K562 (cell line): ENCODE data around the gene NR2F6. TPM values are rescaled to one million over a fixed set of nuclear protein-coding genes. Genes with fewer than 3 reads are reported as not detected.

Experiments
- DDX20 ChIP-seq: fragments of 450-650 bp; IDR thresholded peaks from 2 replicates; pipeline ENCODE4 v1.6.1; 2016; ENCODE audit warnings: missing genetic modification characterization, low read depth, mild to moderate bottlenecking, missing compliant biosample characterization, moderate library complexity
- FOXJ3 ChIP-seq: sonication (generic); formaldehyde crosslinking; IDR thresholded peaks from 2 replicates; pipeline ENCODE4 v1.4.0; 2020; ENCODE audit warnings: mild to moderate bottlenecking, missing genetic modification reagents
- HMG20B ChIP-seq: fragments of 250-450 bp; sonication (Bioruptor Pico); IDR thresholded peaks from 2 replicates; pipeline ENCODE4 v1.5.0; 2021; ENCODE audit warnings: mild to moderate bottlenecking
- KLF10 ChIP-seq: fragments of 250-450 bp; sonication (Bioruptor Pico); IDR thresholded peaks from 2 replicates; pipeline ENCODE4 v1.6.1; 2021; ENCODE audit warnings: matching md5 sums
- MIER1 ChIP-seq: fragments of 450-650 bp; IDR thresholded peaks from 2 replicates; pipeline ENCODE4 v1.6.1; 2016; ENCODE audit warnings: antibody characterized with exemption, mild to moderate bottlenecking, low read depth
- NONO ChIP-seq, 2 experiments: fragments of 200-400 bp in 1 of 2; fragments of 450-650 bp in 1 of 2; formaldehyde crosslinking in 1 of 2; IDR thresholded peaks; 2 replicates each; pipeline ENCODE4 v1.6.1; 2017; ENCODE audit warnings: low read depth in 2 of 2, mild to moderate bottlenecking in 2 of 2, moderate library complexity in 2 of 2, low read length in 1 of 2
- POLR2A ChIP-seq: fragments of 450-650 bp; conservative IDR thresholded peaks from 2 replicates; pipeline ENCODE4 v1.6.1; 2016
- PREB ChIP-seq: sonication (generic); formaldehyde crosslinking; IDR thresholded peaks from 2 replicates; pipeline ENCODE4 v1.8.1; 2023; ENCODE audit warnings: mild to moderate bottlenecking, missing genetic modification reagents
- SMARCA4 ChIP-seq: fragments of 450-650 bp; IDR thresholded peaks from 2 replicates; pipeline ENCODE4 v1.6.1; 2016
- SMARCA5 ChIP-seq: fragments of 450-650 bp; IDR thresholded peaks from 2 replicates; pipeline ENCODE4 v1.6.1; 2016
- TAF1 ChIP-seq: IDR thresholded peaks from 2 replicates; pipeline ENCODE4 v1.6.1; 2011; ENCODE audit warnings: mild to moderate bottlenecking, low read length, moderate library complexity; ENCODE audit not compliant: insufficient read depth, control insufficient read depth, severe bottlenecking; ENCODE audit errors: extremely low read depth
- YBX1 ChIP-seq: fragments of 450-650 bp; IDR thresholded peaks from 2 replicates; pipeline ENCODE4 v1.7.1; 2016; ENCODE audit warnings: mild to moderate bottlenecking
- ZBTB7A ChIP-seq: IDR thresholded peaks from 2 replicates; pipeline ENCODE4 v1.6.1; 2011; ENCODE audit warnings: low read depth, mild to moderate bottlenecking, low read length, moderate library complexity, borderline replicate concordance; ENCODE audit not compliant: control insufficient read depth
- ZNF316 ChIP-seq: fragments of 450-650 bp; IDR thresholded peaks from 2 replicates; pipeline ENCODE4 v1.6.1; 2016
- polyA plus RNA-seq, 8 experiments: library from polyadenylated mRNA; depleted of rRNA in 4 of 8; stranded (reverse) in 5 of 8; unstranded in 3 of 8; fragments of >200 nt; fragmentation: Nextera tagmentation in 2 of 8; fragmentation: Illumina TruSeq in 1 of 8; extraction: Ambion mirVana in 2 of 8; extraction: Trizol in 1 of 8; gene quantifications; 2 replicates each; pipeline versions ENCODE4 v1.2.1 to v1.2.3, GENCODE V29; 2011 to 2014; ENCODE audit warnings: inconsistent platforms in 1 of 8, missing spikeins in 1 of 8
- total RNA-seq, 7 experiments: library from RNA; depleted of rRNA in 6 of 7; stranded (reverse); fragments of >200 nt in 6 of 7; fragmentation: Illumina TruSeq in 2 of 7; extraction: Trizol in 2 of 7; gene quantifications; 2 replicates each; pipeline versions ENCODE4 v1.2.1 to v1.2.3, GENCODE V29; 2011 to 2021; ENCODE audit warnings: low replicate concordance in 1 of 7
- TF ChIP-seq, protein P1 (sequence below), 2 experiments: IDR thresholded peaks in 1 of 2; conservative IDR thresholded peaks in 1 of 2; 2 replicates each; pipeline ENCODE4 v1.6.1; 2016; ENCODE audit warnings: low read depth in 2 of 2, mild to moderate bottlenecking in 1 of 2, missing compliant biosample characterization in 1 of 2, missing genetic modification characterization in 1 of 2, moderate library complexity in 1 of 2
- TF ChIP-seq, protein P2 (sequence below): fragments of 450-650 bp; IDR thresholded peaks from 2 replicates; pipeline ENCODE4 v1.6.1; 2017; ENCODE audit warnings: antibody characterized with exemption, mild to moderate bottlenecking

The NR2F6 gene
- total and polyA plus RNA-seq, 9 of the 15 experiments (the other 6 are each of a cell fraction or from before 2014, with no cell fraction given), result 0.76 to 97.5 (median 18.8) TPM

GRCh38 chr19:17235971-17236777, 9.5 kb downstream of the NR2F6 start (continued):
- TF ChIP-seq FOXJ3 (CRISPR knock-in tag) (no peak), TAF1 (peak; percentile 64), POLR2A (0 out of 2 replicates have a peak, but pooled peaks have one; percentile 39), KLF10 (CRISPR knock-in tag) (no peak), DDX20 (tag) (no peak), ZBTB7A (peak; percentile 31; the same call in 1 of the 2 replicates), HMG20B (no peak), MIER1 (no peak), PREB (CRISPR knock-in tag) (no peak), ZNF316 (no peak), SMARCA5 (no peak), YBX1 (no peak), SMARCA4 (no peak), NONO (IDR thresholded peaks at IDR 0.05; ENCODE audit: low read depth in 2 of 2, low read length in 1 of 2) (0 out of 4 replicates have a peak, but pooled peaks have one; percentile 4 to 28)
- TF ChIP-seq, protein P1, sequence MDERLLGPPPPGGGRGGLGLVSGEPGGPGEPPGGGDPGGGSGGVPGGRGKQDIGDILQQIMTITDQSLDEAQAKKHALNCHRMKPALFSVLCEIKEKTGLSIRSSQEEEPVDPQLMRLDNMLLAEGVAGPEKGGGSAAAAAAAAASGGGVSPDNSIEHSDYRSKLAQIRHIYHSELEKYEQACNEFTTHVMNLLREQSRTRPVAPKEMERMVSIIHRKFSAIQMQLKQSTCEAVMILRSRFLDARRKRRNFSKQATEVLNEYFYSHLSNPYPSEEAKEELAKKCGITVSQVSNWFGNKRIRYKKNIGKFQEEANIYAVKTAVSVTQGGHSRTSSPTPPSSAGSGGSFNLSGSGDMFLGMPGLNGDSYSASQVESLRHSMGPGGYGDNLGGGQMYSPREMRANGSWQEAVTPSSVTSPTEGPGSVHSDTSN (CRISPR knock-in tag; IDR thresholded peaks at IDR 0.05; ENCODE audit: low read depth), result no peak
- TF ChIP-seq, protein P1 (tag; conservative IDR thresholded peaks at IDR 0.05; ENCODE audit: low read depth), result no peak
- TF ChIP-seq, protein P2, sequence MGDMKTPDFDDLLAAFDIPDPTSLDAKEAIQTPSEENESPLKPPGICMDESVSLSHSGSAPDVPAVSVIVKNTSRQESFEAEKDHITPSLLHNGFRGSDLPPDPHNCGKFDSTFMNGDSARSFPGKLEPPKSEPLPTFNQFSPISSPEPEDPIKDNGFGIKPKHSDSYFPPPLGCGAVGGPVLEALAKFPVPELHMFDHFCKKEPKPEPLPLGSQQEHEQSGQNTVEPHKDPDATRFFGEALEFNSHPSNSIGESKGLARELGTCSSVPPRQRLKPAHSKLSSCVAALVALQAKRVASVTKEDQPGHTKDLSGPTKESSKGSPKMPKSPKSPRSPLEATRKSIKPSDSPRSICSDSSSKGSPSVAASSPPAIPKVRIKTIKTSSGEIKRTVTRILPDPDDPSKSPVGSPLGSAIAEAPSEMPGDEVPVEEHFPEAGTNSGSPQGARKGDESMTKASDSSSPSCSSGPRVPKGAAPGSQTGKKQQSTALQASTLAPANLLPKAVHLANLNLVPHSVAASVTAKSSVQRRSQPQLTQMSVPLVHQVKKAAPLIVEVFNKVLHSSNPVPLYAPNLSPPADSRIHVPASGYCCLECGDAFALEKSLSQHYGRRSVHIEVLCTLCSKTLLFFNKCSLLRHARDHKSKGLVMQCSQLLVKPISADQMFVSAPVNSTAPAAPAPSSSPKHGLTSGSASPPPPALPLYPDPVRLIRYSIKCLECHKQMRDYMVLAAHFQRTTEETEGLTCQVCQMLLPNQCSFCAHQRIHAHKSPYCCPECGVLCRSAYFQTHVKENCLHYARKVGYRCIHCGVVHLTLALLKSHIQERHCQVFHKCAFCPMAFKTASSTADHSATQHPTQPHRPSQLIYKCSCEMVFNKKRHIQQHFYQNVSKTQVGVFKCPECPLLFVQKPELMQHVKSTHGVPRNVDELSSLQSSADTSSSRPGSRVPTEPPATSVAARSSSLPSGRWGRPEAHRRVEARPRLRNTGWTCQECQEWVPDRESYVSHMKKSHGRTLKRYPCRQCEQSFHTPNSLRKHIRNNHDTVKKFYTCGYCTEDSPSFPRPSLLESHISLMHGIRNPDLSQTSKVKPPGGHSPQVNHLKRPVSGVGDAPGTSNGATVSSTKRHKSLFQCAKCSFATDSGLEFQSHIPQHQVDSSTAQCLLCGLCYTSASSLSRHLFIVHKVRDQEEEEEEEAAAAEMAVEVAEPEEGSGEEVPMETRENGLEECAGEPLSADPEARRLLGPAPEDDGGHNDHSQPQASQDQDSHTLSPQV, result 0 out of 2 replicates have a peak, but pooled peaks have one; percentile 42
